ENCODE data around the gene NPTX1. TPM values are rescaled to one million over a fixed set of nuclear protein-coding genes. Genes with fewer than 3 reads are reported as not detected.

The NPTX1 gene
- total and polyA plus RNA-seq, 9 of the 15 experiments (the other 6 are each of a cell fraction or from before 2014, with no cell fraction given): 0.04 TPM; not detected in 8

GRCh38 chr17:80471922-80472321, 4.5 kb downstream of the NPTX1 start (continued):
- no peak for TF ChIP-seq ZNF507 (tag; conservative IDR thresholded peaks at IDR 0.05)
- no peak for TF ChIP-seq ZNF384 (IDR thresholded peaks at IDR 0.05; ENCODE audit: low read depth, low read length)
- TF ChIP-seq SMC3 (conservative IDR thresholded peaks at IDR 0.05; ENCODE audit: insufficient read depth, low read depth, low read length): no peak
- TF ChIP-seq ZNF165 (CRISPR knock-in tag; IDR thresholded peaks at IDR 0.05; ENCODE audit: borderline replicate concordance): no peak
- no peak for TF ChIP-seq ZNF140 (CRISPR knock-in tag; IDR thresholded peaks at IDR 0.05)
- TF ChIP-seq NCOA1 (IDR thresholded peaks at IDR 0.05; ENCODE audit: low read depth): no peak

- BruUV-seq (replicated peaks): no TSS peak
- TF ChIP-seq CTCF (IDR thresholded peaks at IDR 0.05 in 2 of 3, conservative IDR thresholded peaks at IDR 0.05 in 1 of 3; ENCODE audit: insufficient read depth in 2 of 3, low read depth in 1 of 3, low read length in 3 of 3): 0 out of 6 replicates have a peak, but pooled peaks of 1 of the 3 experiments have one; percentile 6
- TF ChIP-seq PHF8 (IDR thresholded peaks at IDR 0.05; ENCODE audit: borderline replicate concordance, low read length): no peak
These were observed 5.8 kb downstream of the NPTX1 start for GRCh38 chr17:80470603-80471002.

More at GRCh38 chr17:80470603-80471002, 5.8 kb downstream of the NPTX1 start:
- WGBS (ENCODE audit: insufficient coverage, low coverage, missing lambda C conversion rate): 10% methylated on average over 10 of the region's 21 CpGs
- Histone ChIP-seq H3K4me1 (replicated peaks in 1 of 2; ENCODE audit: control insufficient read depth in 2 of 2, insufficient read depth in 2 of 2, low read length in 2 of 2) (peaks cover 0 to 15% of the 10 kb centered on the region in 2 experiments; a peak in 2 of 5 replicates), H3K4me3 (no peak overlapping the region), H3K79me2 (ENCODE audit: control insufficient read depth, insufficient read depth, low read length) (no peaks in the 10 kb centered on the region), H3K9me1 (ENCODE audit: control insufficient read depth, insufficient read depth, low read length) (no peaks in the 10 kb centered on the region), H3K9me3 (replicated peaks; ENCODE audit: control insufficient read depth, insufficient read depth, low read depth, low read length) (no peaks in the 10 kb centered on the region), H3K27ac (ENCODE audit: extremely low read depth, low read depth, low read length) (no peak overlapping the region), H3K27me3 (ENCODE audit: control insufficient read depth in 2 of 2, insufficient read depth in 2 of 2, low read length in 2 of 2) (peaks cover 68 to 90% of the 10 kb centered on the region in 2 experiments; a peak in 4 of 5 replicates), H3K36me3 (ENCODE audit: control insufficient read depth, insufficient read depth, low read length) (no peaks in the 10 kb centered on the region), H3K4me2 (ENCODE audit: insufficient read depth, low read length) (no peak overlapping the region), H3K9ac (ENCODE audit: insufficient read depth in 1 of 2, low read depth in 2 of 2, low read length in 2 of 2) (no peak overlapping the region), H2AFZ (ENCODE audit: low read depth, low read length) (no peak overlapping the region), H4K20me1 (replicated peaks; ENCODE audit: control insufficient read depth, insufficient read depth, low read length) (peaks cover 42% of the 10 kb centered on the region)
- DNase-seq (ENCODE audit: extremely low read depth in 1 of 4, low spot score in 3 of 4): no peak
- intact Hi-C loops (cut with micrococcal nuclease): no loop called here
- FAIRE-seq: no peak
- no peak; the same call in 2 of the 3 replicates for ATAC-seq
- POLR2A ChIA-PET: interaction anchor here (1.4 kb wide), 1 partner anchor 16 kb away, joined by 4 read pairs; no protein-coding TSS in a partner anchor
- CTCF ChIA-PET (ENCODE audit: low intra/inter-chr PET ratio): no interaction called here
- in situ Hi-C loops (cut with MboI): no loop called here
